ENCODE data around the gene TFDP2. TPM values are rescaled to one million over a fixed set of nuclear protein-coding genes. Genes with fewer than 3 reads are reported as not detected.
"Not testable (repeated sequence)": the region's sequence is repeated elsewhere in the genome, so short reads cannot be mapped to it uniquely, and the experiment has no call there.

TFDP2 gene
- total RNA-seq, 1 experiment from 2014 or later = 47.0 TPM

GRCh38 chr3:142140608-142141285, 8.6 kb downstream of the TFDP2 start:
- H3K9me3 ChIP-seq, H3K4me3 ChIP-seq, H3K27me3 ChIP-seq, DNase-seq: not testable (repeated sequence)
- peaks cover 20% of the 10 kb centered on the region for H3K36me3 ChIP-seq

- H3K27me3 ChIP-seq, H3K4me3 ChIP-seq, DNase-seq, H3K9me3 ChIP-seq: not testable (repeated sequence)
- H3K36me3 ChIP-seq = peaks cover 20% of the 10 kb centered on the region
These were observed 12.3 kb downstream of the TFDP2 start for GRCh38 chr3:142137089-142137488.

GRCh38 chr3:142134799-142135325, 14.5 kb downstream of the TFDP2 start:
- H3K4me3 ChIP-seq = no peak overlapping the region

GRCh38 chr3:142129516-142130171, 19.7 kb downstream of the TFDP2 start:
- Histone ChIP-seq H3K36me3 (no peaks in the 10 kb centered on the region), H3K27me3 (no peaks in the 10 kb centered on the region), H3K9me3 (no peaks in the 10 kb centered on the region), H3K4me3 (no peak overlapping the region)
- no peak for DNase-seq

More at GRCh38 chr3:142134799-142135325, 14.5 kb downstream of the TFDP2 start:
- Histone ChIP-seq H3K9me3 (0 out of 2 replicates have a peak, but pooled peaks cover 2% of the 10 kb centered on the region), H3K27me3 (no peaks in the 10 kb centered on the region), H3K36me3 (peaks cover 3% of the 10 kb centered on the region; the same call in 1 of the 2 replicates)
- no peak for DNase-seq

GRCh38 chr3:142127941-142128658, 21.2 kb downstream of the TFDP2 start:
- Histone ChIP-seq H3K27me3 (no peaks in the 10 kb centered on the region), H3K4me3 (no peak overlapping the region), H3K9me3 (no peaks in the 10 kb centered on the region), H3K36me3 (no peaks in the 10 kb centered on the region)
- no peak for DNase-seq

- H3K4me3 ChIP-seq = no peak overlapping the region
- H3K9me3 ChIP-seq = no peaks in the 10 kb centered on the region
- DNase-seq = no peak
- no peaks in the 10 kb centered on the region for H3K36me3 ChIP-seq
- no peaks in the 10 kb centered on the region for H3K27me3 ChIP-seq
These were observed 25.1 kb downstream of the TFDP2 start for GRCh38 chr3:142124243-142124642.

- no peak for DNase-seq
- Histone ChIP-seq H3K27me3 (no peaks in the 10 kb centered on the region), H3K36me3 (no peaks in the 10 kb centered on the region), H3K4me3 (no peak overlapping the region), H3K9me3 (no peaks in the 10 kb centered on the region)
These were observed 28.6 kb downstream of the TFDP2 start for GRCh38 chr3:142120707-142121106.

- Histone ChIP-seq H3K4me3 (no peak overlapping the region), H3K36me3 (no peaks in the 10 kb centered on the region), H3K9me3 (no peaks in the 10 kb centered on the region), H3K27me3 (no peaks in the 10 kb centered on the region)
- DNase-seq = no peak
These were observed 30.4 kb downstream of the TFDP2 start for GRCh38 chr3:142118911-142119310.

- Histone ChIP-seq H3K36me3 (no peaks in the 10 kb centered on the region), H3K27me3 (no peaks in the 10 kb centered on the region)
- DNase-seq = no peak
These were observed 32.1 kb downstream of the TFDP2 start for GRCh38 chr3:142117056-142117851.

GRCh38 chr3:142115867-142116668, 33.3 kb downstream of the TFDP2 start:
- no peaks in the 10 kb centered on the region for H3K9me3 ChIP-seq
- no peak for DNase-seq
- no peak overlapping the region for H3K4me3 ChIP-seq
- H3K27me3 ChIP-seq = no peaks in the 10 kb centered on the region
- no peaks in the 10 kb centered on the region for H3K36me3 ChIP-seq

More at GRCh38 chr3:142117056-142117851, 32.1 kb downstream of the TFDP2 start:
- Histone ChIP-seq H3K9me3 (no peaks in the 10 kb centered on the region), H3K4me3 (no peak overlapping the region)

- Histone ChIP-seq H3K9me3 (no peaks in the 10 kb centered on the region), H3K36me3 (no peaks in the 10 kb centered on the region)
These were observed 36.7 kb downstream of the TFDP2 start for GRCh38 chr3:142112601-142113000.

GRCh38 chr3:142106548-142106947, 42.8 kb downstream of the TFDP2 start:
- H3K4me3 ChIP-seq = no peak overlapping the region
- H3K36me3 ChIP-seq = no peaks in the 10 kb centered on the region
- no peaks in the 10 kb centered on the region for H3K9me3 ChIP-seq
- H3K27me3 ChIP-seq = no peaks in the 10 kb centered on the region
- DNase-seq = no peak

More at GRCh38 chr3:142112601-142113000, 36.7 kb downstream of the TFDP2 start:
- H3K27me3 ChIP-seq = no peaks in the 10 kb centered on the region
- DNase-seq = no peak
- H3K4me3 ChIP-seq = no peak overlapping the region

- Histone ChIP-seq H3K9me3 (no peaks in the 10 kb centered on the region), H3K27me3 (no peaks in the 10 kb centered on the region), H3K36me3 (no peaks in the 10 kb centered on the region), H3K4me3 (no peak overlapping the region)
- DNase-seq = no peak
These were observed 43.4 kb downstream of the TFDP2 start for GRCh38 chr3:142105991-142106390.

- Histone ChIP-seq H3K4me3 (no peak overlapping the region), H3K9me3 (no peaks in the 10 kb centered on the region), H3K27me3 (no peaks in the 10 kb centered on the region), H3K36me3 (no peaks in the 10 kb centered on the region)
- DNase-seq = no peak
These were observed 44.6 kb downstream of the TFDP2 start for GRCh38 chr3:142104763-142105162.

- Histone ChIP-seq H3K9me3 (no peaks in the 10 kb centered on the region), H3K27me3 (no peaks in the 10 kb centered on the region), H3K4me3 (no peak overlapping the region), H3K36me3 (no peaks in the 10 kb centered on the region)
- DNase-seq = no peak
These were observed 50.4 kb downstream of the TFDP2 start for GRCh38 chr3:142098964-142099363.
